ENCODE results near the gene ACSF2. TPM values are rescaled to one million over a fixed set of nuclear protein-coding genes. Genes with fewer than 3 reads are reported as not detected.
A peak's percentile ranks its signal among the peaks of the same experiment; 100 is the strongest.

ACSF2 gene
- polyA plus RNA-seq, 2 of the 4 experiments (the other 2 are of a cell fraction), result 24.4 to 33.6 TPM

GRCh38 chr17:50518384-50519023 lies 92.5 kb downstream of the ACSF2 start (continued):
- no peak for TF ChIP-seq ATOH8 (CRISPR knock-in tag; IDR thresholded peaks at IDR 0.05; ENCODE audit: low read depth)

DNA sequence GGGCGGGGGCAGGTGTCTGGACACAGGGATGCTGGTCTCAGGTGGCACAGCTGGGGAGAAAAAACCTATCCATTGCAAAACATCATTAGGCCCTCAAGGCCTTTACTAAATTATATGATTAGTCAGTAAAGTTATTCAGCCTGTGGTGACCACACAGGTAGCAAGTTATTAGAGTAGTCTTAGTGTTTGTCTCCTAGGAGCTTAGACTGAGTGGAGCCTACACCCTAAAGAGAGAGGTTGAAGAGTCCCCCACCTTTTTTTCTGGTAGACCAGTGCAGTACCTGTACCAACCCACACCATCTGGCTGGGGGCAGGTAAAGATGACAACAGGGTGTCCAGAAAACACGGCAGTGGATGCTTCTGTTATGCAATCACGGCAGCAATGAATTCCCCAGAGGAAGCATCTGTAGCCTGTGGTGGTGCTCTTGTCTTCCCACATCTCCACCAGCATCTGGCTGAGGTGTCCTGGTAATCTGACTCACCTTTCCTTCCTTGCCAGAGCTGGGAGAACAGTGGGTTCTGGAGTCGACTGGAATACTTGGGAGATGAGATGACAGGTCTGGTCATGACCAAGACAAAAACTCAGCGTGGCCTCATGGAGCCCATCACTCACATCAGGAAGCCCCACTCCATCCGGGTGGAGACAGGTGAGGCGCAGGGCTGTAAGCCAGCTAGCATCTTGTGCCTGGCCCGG lies 93.3 kb downstream of the ACSF2 start:
- Histone ChIP-seq H3K4me1 (peaks cover 9% of the 10 kb centered on the region; the same call in 1 of the 3 replicates), H3K27ac (no peak overlapping the region), H3K4me2 (no peak overlapping the region), H3K9me3 (no peaks in the 10 kb centered on the region), H3K4me3 (no peak overlapping the region)
- WGBS (ENCODE audit: missing lambda C conversion rate), result 75% methylated on average over 7 of the region's 8 CpGs
- 0 out of 6 replicates have a peak, but pooled peaks of 1 of the 2 experiments have one; percentile 17 for ATAC-seq
- TF ChIP-seq NPAS2 (CRISPR knock-in tag; IDR thresholded peaks at IDR 0.05; ENCODE audit: borderline replicate concordance), result no peak
- TF ChIP-seq RARB (CRISPR knock-in tag; IDR thresholded peaks at IDR 0.05), result no peak
- no peak for TF ChIP-seq JUN (IDR thresholded peaks at IDR 0.05)
- no peak for TF ChIP-seq ELK1 (IDR thresholded peaks at IDR 0.05; ENCODE audit: low read depth, low read length)
- no peak for TF ChIP-seq GATA3 (IDR thresholded peaks at IDR 0.05; ENCODE audit: borderline replicate concordance)
- TF ChIP-seq, protein P1, sequence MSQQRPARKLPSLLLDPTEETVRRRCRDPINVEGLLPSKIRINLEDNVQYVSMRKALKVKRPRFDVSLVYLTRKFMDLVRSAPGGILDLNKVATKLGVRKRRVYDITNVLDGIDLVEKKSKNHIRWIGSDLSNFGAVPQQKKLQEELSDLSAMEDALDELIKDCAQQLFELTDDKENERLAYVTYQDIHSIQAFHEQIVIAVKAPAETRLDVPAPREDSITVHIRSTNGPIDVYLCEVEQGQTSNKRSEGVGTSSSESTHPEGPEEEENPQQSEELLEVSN (IDR thresholded peaks at IDR 0.05; ENCODE audit: borderline replicate concordance, low read depth), result no peak
- TF ChIP-seq CBX2 (IDR thresholded peaks at IDR 0.05; ENCODE audit: borderline replicate concordance, low read depth), result no peak
- TF ChIP-seq ESRRA (IDR thresholded peaks at IDR 0.05; ENCODE audit: borderline replicate concordance, low read length), result no peak
- TF ChIP-seq MYC (IDR thresholded peaks at IDR 0.05; ENCODE audit: borderline replicate concordance, low read length), result no peak
- no peak for TF ChIP-seq JUNB (IDR thresholded peaks at IDR 0.05)
- no peak for TF ChIP-seq ZC3H11A (IDR thresholded peaks at IDR 0.05)
- no peak for TF ChIP-seq PHF8 (IDR thresholded peaks at IDR 0.05; ENCODE audit: borderline replicate concordance, low read depth)
- ChIA-PET CTCF (interaction anchor here (0.6 to 3.8 kb wide), 10 partner anchors 8 to 277 kb away, joined by 3 to 16 read pairs (median 5); no protein-coding TSS in a partner anchor), POLR2A (interaction anchor here (1.1 kb wide), 1 partner anchor 15 kb away, joined by 3 read pairs; no protein-coding TSS in a partner anchor)
- no peak for FAIRE-seq
- no peak for DNase-seq (ENCODE audit: low read depth in 1 of 2, low spot score in 1 of 2)

GRCh38 chr17:50520483-50520882 lies 94.5 kb downstream of the ACSF2 start:
- H3K9me3 ChIP-seq, result no peaks in the 10 kb centered on the region
- no peak overlapping the region for H3K4me3 ChIP-seq
- WGBS (ENCODE audit: missing lambda C conversion rate), result 72% methylated on average over 2 of the region's 2 CpGs
- CTCF ChIA-PET, result interaction anchor here (0.6 to 3.8 kb wide), 17 partner anchors 9 to 429 kb away, joined by 3 to 16 read pairs (median 4); no protein-coding TSS in a partner anchor
- no peak overlapping the region for H3K27ac ChIP-seq
- FAIRE-seq (no peak), ATAC-seq (no peak), DNase-seq (ENCODE audit: low read depth in 1 of 2, low spot score in 1 of 2) (no peak)
- POLR2A ChIA-PET, result interaction anchor here (0.8 kb wide), 1 partner anchor 11 kb away, joined by 5 read pairs; no protein-coding TSS in a partner anchor
- no peak for TF ChIP-seq MAZ (IDR thresholded peaks at IDR 0.05; ENCODE audit: borderline replicate concordance, low read depth, low read length)
- TF ChIP-seq SREBF2 (IDR thresholded peaks at IDR 0.05), result no peak
- TF ChIP-seq HOXB5 (CRISPR knock-in tag; IDR thresholded peaks at IDR 0.05), result no peak
- TF ChIP-seq, protein P2, sequence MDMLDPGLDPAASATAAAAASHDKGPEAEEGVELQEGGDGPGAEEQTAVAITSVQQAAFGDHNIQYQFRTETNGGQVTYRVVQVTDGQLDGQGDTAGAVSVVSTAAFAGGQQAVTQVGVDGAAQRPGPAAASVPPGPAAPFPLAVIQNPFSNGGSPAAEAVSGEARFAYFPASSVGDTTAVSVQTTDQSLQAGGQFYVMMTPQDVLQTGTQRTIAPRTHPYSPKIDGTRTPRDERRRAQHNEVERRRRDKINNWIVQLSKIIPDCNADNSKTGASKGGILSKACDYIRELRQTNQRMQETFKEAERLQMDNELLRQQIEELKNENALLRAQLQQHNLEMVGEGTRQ (IDR thresholded peaks at IDR 0.05), result no peak
- TF ChIP-seq ZNF302 (CRISPR knock-in tag; IDR thresholded peaks at IDR 0.05), result no peak
- no peak for TF ChIP-seq CHD4 (IDR thresholded peaks at IDR 0.05; ENCODE audit: borderline replicate concordance)
- TF ChIP-seq HDAC2 (IDR thresholded peaks at IDR 0.05), result no peak
- TF ChIP-seq, protein P3, sequence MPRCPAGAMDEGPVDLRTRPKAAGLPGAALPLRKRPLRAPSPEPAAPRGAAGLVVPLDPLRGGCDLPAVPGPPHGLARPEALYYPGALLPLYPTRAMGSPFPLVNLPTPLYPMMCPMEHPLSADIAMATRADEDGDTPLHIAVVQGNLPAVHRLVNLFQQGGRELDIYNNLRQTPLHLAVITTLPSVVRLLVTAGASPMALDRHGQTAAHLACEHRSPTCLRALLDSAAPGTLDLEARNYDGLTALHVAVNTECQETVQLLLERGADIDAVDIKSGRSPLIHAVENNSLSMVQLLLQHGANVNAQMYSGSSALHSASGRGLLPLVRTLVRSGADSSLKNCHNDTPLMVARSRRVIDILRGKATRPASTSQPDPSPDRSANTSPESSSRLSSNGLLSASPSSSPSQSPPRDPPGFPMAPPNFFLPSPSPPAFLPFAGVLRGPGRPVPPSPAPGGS (IDR thresholded peaks at IDR 0.05), result no peak
- TF ChIP-seq NFE2L2 (conservative IDR thresholded peaks at IDR 0.05; ENCODE audit: low read length), result no peak
- TF ChIP-seq ZSCAN20 (CRISPR knock-in tag; IDR thresholded peaks at IDR 0.05), result no peak
- no peak for TF ChIP-seq SMC3 (IDR thresholded peaks at IDR 0.05)
- no peak for TF ChIP-seq CHD2 (IDR thresholded peaks at IDR 0.05; ENCODE audit: low read length, partially characterized antibody)
- TF ChIP-seq RCOR1 (IDR thresholded peaks at IDR 0.05; ENCODE audit: low read depth, low read length), result no peak
- peaks cover 1% of the 10 kb centered on the region; the same call in 1 of the 3 replicates for H3K4me1 ChIP-seq
- no peak overlapping the region for H3K4me2 ChIP-seq
